Cortex of kidney (tissue), 1 donor: Measurements from ENCODE around the gene SLC34A3.
"Not testable (repeated sequence)": the region's sequence is repeated elsewhere in the genome, so short reads cannot be mapped to it uniquely, and the experiment has no call there.

Experiments
- DNase-seq: peaks from one replicate; lab custom pipeline; 2025; lab: John Stamatoyannopoulos, UW

Gene SLC34A3

DNA sequence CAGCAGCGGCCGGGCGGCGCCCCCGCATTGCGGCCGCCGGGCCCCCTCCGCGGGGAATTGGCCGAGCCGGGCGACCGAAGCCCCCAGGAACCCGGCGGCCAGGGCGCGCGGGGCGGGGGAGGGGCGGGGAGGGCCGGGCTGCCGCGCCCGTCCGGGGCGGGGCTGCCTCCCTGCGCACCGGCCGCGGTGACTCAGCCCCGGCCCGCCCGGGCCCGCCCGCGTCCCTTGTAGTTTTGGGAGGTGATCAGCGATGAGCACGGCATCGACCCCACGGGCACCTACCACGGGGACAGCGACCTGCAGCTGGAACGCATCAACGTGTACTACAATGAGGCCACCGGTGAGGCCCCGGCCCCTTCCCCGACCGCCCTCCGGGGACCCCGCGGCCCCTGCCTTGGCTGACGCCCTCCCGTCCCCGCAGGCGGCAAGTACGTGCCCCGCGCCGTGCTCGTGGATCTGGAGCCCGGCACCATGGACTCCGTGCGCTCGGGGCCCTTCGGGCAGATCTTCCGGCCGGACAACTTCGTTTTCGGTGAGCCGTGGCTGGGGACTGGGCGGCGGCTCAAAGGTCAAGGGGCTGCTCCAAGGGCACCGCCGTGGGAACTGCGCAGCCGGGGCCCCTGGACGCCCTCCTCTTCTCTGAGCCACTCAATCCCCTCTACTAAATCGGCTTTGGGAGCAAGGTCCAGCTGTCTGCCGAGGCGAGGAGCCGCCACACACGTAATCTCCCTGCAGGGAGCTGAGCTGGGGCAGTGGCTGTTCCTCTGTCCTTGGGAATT, 11.0 kb downstream of the SLC34A3 start:
- DNase-seq: no peak

DNA sequence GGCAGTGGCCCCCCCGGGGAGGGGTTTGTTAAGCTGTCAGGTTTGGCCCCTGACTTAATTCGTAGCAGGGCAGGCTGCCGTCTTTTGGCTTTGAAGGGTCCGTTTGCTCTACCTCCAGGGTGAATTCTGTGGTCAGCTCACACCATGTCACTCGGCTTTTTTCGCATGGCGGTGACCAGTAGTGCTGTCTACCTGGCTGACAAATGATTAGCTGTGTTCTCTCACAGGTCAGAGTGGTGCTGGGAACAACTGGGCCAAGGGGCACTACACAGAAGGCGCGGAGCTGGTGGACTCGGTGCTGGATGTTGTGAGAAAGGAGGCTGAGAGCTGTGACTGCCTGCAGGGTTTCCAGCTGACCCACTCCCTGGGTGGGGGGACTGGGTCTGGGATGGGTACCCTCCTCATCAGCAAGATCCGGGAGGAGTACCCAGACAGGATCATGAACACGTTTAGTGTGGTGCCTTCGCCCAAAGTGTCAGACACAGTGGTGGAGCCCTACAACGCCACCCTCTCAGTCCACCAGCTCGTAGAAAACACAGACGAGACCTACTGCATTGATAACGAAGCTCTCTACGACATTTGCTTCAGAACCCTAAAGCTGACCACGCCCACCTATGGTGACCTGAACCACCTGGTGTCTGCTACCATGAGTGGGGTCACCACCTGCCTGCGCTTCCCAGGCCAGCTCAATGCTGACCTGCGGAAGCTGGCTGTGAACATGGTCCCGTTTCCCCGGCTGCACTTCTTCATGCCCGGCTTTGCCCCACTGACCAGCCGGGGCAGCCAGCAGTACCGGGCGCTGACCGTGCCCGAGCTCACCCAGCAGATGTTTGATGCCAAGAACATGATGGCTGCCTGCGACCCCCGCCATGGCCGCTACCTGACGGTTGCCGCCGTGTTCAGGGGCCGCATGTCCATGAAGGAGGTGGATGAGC, 11.8 kb downstream of the SLC34A3 start:
- DNase-seq: no peak

DNA sequence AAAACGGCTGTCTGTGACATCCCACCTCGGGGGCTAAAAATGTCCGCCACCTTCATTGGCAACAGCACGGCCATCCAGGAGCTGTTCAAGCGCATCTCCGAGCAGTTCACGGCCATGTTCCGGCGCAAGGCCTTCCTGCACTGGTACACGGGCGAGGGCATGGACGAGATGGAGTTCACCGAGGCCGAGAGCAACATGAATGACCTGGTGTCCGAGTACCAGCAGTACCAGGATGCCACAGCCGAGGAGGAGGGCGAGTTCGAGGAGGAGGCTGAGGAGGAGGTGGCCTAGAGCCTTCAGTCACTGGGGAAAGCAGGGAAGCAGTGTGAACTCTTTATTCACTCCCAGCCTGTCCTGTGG, 12.5 kb downstream of the SLC34A3 start:
- DNase-seq: not testable (repeated sequence)

DNA sequence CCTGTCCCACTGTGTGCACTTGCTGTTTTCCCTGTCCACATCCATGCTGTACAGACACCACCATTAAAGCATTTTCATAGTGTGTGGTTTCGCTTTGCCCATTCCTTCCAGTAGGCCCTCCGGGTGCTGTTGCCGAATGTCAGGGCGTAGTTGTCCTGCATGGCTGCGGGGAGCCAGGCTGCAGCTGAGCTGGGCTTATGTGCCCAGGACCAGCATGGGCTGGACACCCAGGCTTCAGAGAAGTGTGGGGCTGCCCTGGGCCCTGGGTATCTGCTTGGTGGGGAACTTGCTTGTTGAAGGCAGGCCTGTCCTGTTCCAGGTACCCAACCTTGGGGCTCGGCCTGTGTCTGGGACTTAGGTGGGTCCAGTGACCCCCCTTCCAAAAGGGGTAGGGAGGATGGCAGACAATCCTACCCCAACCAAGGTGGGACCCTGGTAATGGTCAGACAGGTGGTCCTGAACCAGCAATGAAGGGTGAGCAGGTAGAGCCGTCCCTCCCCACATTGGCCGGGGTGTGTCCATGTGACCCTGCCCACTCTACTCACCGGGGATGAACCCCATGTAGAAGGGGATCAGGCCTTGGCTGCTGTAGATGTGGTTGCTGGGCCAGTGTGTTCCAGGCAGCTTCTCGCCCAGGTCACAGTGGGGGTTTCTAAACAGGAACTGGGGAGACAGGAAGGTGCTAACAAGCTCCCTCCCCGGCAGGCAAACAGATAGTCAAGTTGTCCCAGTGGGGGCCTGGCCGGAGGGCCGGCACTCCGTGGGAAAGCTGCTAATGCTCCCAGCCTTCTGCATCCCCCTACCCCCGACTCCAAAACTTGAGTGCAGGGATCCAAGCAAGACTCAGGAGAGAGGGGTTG, 13.2 kb downstream of the SLC34A3 start:
- no peak for DNase-seq

DNA sequence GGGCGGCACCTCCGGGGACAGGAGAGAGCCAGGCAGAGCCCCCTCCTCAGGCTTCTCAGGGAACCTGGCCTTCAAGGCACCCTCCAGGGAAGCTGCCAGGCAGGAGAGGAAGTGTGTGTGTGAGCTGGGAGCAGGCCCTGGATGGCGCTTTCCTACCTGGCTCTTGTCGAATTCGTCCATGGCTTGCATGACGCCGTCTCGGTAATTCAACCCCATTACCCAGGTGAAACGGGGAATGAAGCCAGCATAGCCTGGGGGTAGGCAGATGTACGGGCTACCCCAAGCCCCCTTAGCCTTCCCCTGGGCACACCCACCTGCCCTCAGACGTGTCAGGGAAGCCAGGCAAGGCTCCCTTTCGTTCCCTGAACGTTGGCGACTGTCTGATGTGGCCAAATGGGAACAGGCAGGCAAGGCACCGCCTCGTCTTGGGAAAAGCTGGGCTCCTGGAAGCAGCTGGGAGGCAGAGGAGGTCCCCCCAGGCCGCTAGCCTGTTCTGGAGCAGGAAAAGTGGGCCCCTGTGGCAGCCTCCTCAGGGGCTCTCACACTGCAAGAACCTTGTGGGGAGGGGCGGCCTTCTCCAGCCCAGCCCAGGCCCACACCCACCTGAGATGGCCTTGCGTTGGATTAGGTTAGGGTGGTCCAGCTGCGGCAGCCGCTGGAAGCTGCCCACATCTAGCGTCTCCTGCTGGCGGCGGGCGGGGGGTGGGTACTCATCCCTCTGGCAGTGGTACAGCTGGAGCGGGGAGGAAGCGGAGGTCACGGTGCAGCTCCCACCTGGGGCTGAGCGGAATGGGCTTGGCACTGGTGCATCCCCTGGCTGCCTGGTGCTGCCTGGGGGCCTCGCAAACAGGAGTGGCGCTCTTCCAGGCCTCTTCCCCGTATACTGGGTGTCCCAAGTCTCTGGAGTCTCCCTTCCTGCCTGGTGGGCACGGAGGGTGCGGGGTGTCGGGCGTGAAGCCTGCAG, 14.1 kb downstream of the SLC34A3 start:
- DNase-seq: no peak

DNA sequence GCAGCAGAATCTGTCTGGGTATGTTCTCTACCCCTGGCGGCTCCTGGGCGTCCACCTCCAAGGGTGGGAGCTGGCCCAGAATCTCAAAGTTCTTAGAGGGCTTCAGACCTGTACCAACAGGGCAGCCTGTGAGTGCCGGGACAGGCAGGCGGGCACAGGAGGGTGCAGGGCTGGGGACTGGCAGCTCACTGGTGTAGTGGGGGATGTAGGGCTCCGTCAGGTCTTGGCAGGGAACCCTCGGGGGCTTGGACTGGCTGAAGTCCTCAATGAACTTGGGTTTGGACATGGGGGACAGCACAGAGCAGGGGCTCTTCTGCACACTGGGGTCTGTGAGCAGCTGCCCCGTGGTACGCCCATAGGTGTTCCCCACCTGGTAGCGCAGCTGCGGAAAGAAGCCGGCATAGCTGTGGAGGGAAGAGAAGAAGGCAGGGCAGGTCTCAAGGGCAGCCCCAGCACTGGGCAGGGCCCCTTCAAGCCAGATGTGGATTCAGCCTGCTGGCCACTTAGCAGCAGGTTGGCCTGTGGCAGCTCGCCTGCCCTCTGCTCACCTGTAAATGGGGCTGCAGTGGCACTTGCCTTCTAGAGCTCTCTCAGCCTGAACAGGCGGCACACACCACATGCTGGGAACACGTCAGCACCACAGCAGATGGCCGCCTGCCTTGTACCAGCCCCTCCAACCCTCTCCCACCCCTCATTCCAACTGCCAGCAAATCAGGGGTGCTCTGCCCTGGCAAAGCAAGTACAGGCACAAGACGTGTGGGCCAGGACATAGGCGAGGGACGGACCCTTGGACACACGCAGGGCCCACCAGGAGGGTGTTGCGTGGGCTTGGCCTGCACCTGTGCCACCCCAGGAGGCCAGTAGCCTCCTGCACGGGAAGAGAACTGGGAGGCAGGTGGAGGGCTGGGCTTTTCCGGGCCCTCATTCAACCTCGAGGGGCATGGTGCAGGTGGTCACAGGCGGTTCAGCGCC, 15.0 kb downstream of the SLC34A3 start:
- no peak for DNase-seq

DNA sequence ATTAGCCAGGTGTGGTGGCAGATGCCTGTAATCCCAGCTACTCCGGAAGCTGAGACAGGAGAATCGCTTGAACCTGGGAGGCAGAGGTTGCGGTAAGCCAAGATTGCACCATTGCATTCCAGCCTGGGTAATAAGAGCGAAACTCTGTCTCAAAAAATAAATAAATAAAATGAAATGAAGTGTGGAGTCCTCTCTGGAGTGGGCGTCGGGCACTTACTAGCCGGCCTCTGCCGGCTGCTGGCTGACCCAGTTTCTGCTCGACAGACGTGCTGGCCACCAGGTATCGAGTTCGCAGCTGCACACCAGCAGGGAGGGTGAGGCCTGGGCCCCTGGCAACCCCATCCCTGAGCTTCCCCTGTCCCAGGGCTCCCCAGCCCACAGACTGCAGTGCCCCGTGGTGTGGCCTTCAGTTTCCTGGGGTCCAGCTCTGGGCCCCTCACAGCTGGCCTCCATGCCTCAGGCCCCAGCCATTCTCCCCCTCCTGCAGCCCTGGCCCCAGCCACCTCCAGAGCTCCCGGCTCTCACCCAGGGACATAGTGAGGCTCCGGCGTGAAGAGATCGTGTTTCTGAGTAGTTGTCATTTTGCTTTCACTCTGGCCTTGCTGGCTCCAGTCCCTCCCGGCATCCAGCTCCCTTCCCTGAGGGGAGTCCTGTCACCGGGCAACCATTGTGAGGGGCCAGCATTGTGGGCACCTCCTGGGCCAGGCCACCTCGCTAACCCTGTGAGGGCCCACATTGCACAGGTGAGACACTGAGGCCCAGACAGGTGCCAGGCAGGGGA, 16.6 kb downstream of the SLC34A3 start:
- DNase-seq: no peak

DNA sequence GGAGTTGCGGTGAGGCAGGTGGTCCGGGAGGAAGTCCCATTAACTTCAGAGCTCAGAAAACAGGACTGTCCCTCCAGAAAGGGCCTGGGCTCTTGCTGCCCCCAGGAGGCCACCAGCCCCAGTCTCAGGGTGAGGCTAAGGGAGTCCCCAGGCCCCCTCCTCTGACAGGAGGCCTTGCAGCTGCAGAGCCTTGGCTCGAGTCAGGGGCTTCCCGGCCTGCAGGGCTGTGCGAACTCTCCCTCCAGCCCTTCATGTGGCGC, 17.1 kb downstream of the SLC34A3 start:
- no peak for DNase-seq

DNA sequence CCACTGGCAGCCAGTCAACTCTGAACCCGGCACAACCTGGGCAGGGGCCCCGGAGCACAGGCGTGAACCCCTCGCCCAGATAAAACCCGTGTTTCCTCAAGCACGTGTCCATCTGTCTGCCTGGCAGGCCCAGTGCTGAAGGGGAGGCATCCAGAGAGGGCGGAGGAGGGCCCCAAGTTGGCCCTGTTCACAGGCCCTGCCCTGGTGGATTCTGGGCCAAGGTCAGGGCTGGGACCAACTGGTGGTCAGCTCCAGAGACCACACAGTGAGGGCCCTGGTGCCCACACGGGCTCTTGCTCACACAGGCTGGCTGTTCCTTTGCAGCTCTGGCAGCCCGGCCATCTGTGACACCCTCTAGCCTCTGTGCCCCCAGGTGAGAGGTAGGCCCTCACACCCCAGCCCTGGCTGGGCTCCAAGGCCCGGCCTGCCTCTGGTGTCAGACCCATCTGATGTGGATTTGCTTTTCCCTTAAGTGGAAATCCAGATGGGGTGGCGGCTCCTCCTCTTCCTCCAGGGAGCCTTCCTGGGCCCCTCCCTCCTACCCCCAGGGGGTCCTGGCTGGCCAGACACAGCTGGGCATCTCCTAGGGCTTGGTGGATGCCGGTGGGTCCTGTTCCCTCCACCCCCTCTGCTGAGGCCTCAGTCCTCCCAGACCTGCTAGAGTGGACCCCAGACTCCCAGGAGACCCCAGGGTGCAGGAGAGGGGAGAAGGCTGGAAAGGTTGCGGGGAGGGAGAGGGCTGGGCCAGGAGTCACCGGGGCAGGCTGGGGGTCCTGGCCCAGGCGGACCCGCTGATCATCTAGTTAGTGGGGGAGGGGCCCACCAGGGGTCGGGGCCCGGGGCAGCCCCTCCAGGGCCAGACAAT, 19.9 kb downstream of the SLC34A3 start:
- DNase-seq: no peak

DNA sequence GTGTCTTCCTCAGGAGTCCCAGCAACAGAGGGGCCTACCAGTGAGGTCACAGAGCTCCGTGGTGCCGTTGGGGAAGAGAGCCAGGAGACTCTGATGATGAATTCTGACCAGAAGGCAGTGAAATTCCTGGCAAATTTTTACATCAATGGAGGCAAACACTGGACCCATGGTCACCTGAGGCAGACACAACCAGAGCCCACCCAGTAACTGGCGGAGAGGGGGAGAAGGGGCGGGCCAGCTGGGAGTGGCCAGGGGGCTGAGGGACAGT, 20.4 kb downstream of the SLC34A3 start, which contains the start of gene STPG3:
STPG3 (plus strand) TSS at position 93 of the 268 bp plus-strand sequence; CDS start at position 94, 1 bp downstream.
- no peak for DNase-seq

DNA sequence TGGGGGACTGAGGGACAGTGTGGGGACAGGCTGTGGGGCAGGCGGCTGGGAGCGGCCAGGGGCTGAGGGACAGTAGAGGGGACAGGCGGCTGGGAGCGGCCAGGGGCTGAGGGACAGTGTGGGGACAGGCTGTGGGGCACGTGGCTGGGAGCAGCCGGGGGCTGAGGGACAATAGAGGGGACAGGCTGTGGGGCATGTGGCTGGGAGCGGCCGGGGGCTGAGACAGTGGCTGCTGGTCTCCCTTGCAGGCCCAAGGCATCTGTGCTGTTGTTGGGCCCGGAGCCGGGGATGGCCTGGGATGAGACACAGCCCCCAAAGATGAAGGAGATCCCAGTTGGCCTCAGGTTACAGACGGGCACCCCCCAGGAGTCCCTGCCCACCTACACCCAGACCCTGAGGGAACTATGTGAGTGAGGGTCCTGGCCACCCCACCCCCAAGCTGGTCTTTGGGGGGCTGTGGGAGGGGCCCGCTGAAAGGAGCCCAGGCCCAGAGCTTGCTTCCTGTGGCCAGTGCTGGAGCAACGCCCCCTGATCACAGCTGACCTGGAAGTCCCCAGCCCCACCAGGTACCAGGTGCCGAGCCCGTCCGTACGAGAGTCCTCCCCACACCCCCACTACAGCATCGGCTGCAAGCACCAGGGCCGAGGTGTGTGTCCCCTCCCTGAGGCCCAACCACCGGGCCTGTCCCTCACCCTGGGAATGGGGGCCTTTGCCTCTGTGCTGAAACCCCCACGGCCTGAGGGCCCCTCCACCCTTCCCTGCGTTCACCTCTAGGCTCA, 21.0 kb downstream of the SLC34A3 start:
- DNase-seq: no peak

DNA sequence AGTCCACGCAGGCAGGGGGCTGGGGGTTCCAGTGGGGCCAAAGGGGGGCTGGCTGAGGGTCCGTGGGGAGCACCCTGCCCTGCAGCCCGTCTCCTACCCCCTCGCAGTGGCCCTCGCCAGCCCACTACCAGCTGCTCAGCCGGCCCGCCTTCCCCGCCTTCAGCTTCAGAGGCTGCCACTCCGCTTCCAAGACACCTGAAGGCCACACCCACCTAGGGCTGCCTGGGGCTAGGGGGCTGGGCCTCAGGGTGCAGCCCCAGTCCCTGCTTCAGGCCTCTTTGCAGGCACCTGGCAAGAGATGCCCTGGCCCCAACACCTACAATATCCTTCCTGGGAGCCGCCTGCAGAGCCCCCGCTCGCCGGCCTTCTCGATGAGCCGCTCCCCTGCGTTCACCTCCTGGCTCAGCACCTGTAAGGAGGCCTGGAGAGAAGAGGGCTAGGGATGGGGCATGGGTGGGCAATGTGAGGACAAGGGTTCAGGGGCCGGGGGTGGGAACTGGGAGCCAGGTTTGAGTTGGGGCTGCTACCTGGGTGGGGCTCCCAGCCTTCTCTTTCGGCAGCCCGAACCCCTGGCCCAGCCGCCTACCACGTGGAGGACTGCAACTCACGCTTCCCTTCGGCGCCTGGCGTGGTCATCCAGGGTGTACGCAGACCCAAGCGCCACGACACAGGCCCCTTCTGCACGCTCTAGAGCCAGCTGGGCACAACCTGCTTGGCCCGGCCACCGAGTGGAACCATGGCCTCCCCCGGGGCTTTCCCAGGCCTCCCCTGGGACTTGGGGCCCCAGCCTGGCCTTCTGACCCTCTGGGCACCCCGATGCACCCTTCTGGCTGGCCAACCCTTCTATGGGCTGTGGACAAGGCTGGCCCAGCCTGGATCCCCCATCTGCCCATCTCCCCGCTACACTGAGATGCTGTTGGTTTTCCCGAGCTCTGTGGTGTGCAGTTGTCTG, 22.1 kb downstream of the SLC34A3 start:
- no peak for DNase-seq

DNA sequence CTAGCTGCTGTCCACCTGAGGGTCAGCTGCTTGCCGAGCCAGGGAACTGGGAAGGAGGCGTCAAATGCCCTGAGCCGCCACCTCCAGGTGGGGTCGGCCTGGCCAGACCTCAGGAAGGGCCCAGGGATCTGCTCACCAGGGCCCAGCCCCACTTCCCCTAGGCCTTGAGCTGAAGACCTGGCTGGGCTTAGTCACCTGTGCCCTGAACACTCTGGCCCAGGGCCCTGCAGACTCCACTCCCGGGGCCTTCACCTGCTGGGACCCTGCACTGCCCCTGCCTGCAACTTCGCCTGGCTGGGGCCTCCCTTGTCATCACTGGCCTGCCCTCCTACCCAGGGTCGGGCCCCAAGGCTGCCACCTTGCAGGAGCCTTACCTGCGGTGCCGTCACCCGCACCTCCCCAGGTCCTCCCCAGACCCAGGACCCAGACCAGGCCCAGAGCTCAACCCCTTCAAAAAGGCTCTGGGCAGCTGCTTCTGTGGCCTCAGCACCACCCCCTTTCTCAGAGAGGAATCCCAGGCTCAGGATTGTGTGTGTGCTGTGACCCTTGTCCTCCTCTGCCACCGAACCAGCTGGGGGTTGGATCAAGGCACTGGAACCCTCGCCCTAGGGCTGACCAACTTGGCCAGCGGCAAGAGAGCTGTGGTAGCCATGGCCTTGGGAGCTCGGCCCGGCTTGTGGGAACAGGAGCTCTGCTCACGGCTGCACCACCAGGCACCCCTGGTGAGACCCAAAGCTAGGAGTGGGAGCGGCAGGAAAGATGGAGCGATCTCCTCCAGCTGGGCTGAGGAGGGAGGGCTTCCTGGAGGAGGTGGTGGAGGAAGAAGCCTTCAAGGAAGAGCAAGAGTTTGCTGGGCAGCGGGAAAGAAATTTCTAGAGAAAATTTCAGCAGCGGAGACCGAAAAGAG, 23.3 kb downstream of the SLC34A3 start:
- DNase-seq: no peak

DNA sequence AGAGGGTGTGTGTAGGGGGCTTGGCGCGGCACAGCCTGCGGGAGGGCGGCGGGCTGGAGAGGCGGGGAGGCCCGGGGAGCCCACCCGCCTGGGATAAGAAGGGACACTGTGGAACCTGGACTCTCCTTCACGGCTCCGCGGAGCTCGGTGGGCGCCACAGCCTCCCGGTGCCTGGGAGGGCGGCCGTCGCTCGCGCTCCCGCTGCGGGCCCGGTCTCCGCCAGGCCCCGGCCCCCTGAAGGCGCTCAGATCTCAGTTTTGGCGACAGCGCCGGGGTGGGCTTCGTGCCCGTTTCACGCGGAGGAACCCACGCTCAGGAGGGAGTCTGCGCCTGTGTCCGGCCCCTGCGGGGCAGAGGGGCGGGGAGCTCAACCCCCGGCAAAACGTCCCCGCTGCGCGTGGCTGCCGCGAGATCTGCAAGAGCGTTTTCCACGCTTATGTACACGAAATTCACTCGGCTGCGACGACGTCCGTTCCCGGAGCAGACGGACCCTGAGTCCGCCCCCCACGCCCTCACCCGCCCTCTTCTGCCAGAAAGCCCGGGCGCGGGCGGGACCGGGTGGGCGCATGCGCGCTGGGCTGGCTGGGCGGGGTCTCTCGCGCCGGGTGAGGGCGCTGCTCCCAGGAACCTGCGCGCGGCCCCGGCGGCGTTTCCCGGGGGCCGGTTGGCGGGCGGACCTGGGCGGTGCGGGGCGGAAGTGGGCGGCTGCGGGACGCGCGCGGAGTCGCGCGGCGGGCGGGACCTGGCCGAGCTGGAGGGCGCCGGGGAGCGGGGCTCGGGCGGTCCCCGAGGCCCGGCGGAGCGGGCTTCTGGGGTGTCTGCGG, 24.1 kb downstream of the SLC34A3 start, which contains the start of gene NELFB:
NELFB (plus strand) TSS at position 704 of the 824 bp plus-strand sequence.
- peak; percentile 87 for DNase-seq
